Calu3 (cell line): ENCODE measurements around the gene SEMA3E. TPM values are rescaled to one million over a fixed set of nuclear protein-coding genes. Genes with fewer than 3 reads are reported as not detected.

Experiments used
- BruUV-seq: library from RNA; stranded (reverse); fragments of 400-500 nt; replicated peaks from 2 replicates; lab custom pipeline; 2021; lab: Mats Ljungman, UMichigan
- CTCF ChIA-PET: fragments of 300-600 bp; sonication (Branson Sonifier 250); formaldehyde crosslinking; loops from one replicate; lab custom pipeline; 2022; ENCODE audit warnings: antibody characterized with exemption; lab: Charles Lee
- DNase-seq: peaks from one replicate; pipeline ENCODE4 v3.0.0; 2022
- H3K27ac Mint-ChIP-seq: one replicate; pipeline ENCODE4 v1.8.0; 2022; ENCODE audit warnings: mixed read lengths; ENCODE audit not compliant: unreplicated experiment
- H3K27me3 Mint-ChIP-seq: one replicate; pipeline ENCODE4 v1.8.0; 2022; ENCODE audit warnings: mixed read lengths; ENCODE audit not compliant: unreplicated experiment
- H3K36me3 Mint-ChIP-seq: one replicate; pipeline ENCODE4 v1.8.0; 2022; ENCODE audit warnings: mild to moderate bottlenecking, moderate library complexity, mixed read lengths; ENCODE audit not compliant: insufficient read depth, unreplicated experiment
- H3K4me1 Mint-ChIP-seq: one replicate; pipeline ENCODE4 v1.8.0; 2022; ENCODE audit warnings: mild to moderate bottlenecking, low read depth, mixed read lengths; ENCODE audit not compliant: unreplicated experiment
- H3K4me3 Mint-ChIP-seq: one replicate; pipeline ENCODE4 v1.8.0; 2022; ENCODE audit warnings: mild to moderate bottlenecking, low read depth, moderate library complexity, mixed read lengths; ENCODE audit not compliant: unreplicated experiment
- H3K9me3 Mint-ChIP-seq: one replicate; pipeline ENCODE4 v1.8.0; 2022; ENCODE audit warnings: low read depth, mixed read lengths; ENCODE audit not compliant: unreplicated experiment
- CTCF ChIP-seq: fragments of 200-600 bp; IDR thresholded peaks from one replicate; pipeline ENCODE4 v1.8.0; 2022; ENCODE audit warnings: antibody characterized with exemption; ENCODE audit not compliant: unreplicated experiment
- intact Hi-C: fragments of 100-400 bp; cut with micrococcal nuclease; formaldehyde crosslinking; loops from one replicate; pipeline ENCODE4 v1.10.0; 2022; ENCODE audit not compliant: unreplicated experiment
- total RNA-seq: library from RNA; stranded (reverse); gene quantifications from 2 replicates; pipeline ENCODE4 v1.2.3, GENCODE V29; 2022

SEMA3E gene
- total RNA-seq, 1 experiment from 2014 or later: 24.4 TPM

GRCh38 chr7:83547526-83547925, 101.4 kb downstream of the SEMA3E start:
- Mint-ChIP-seq H3K9me3 (no peaks in the 10 kb centered on the region), H3K27ac (peak overlapping the region; percentile 90), H3K4me3 (peak overlapping the region; percentile 4), H3K36me3 (peaks cover 10% of the 10 kb centered on the region), H3K27me3 (no peaks in the 10 kb centered on the region), H3K4me1 (peaks cover 37% of the 10 kb centered on the region)
- no TSS peak for BruUV-seq
- no peak for TF ChIP-seq CTCF
- peak; percentile 74 for DNase-seq
- CTCF ChIA-PET: no interaction called here
- intact Hi-C loops: loop anchor here (2.0 kb wide), 1 partner anchor 101 kb away; the partner anchor contains the start of gene SEMA3E

DNA sequence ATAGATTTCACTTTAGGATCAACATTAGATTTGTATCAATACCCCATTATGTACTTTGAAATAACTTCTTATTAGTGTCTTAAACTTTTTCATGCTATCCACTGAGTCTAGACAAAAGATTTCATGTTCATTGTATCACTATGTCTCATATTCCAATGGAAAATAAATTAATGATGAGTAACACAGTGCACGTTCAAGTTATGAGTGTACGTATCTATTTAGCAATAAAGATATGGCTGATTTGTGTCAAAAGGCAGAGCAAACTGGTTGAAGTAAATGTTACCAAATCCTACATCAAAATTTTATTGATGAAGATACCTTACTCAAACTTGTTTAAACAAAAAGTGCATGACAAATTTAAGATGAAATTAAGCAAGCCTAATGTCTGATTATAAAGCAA, 102.4 kb downstream of the SEMA3E start:
- peaks cover 38% of the 10 kb centered on the region for H3K4me1 Mint-ChIP-seq
- no peaks in the 10 kb centered on the region for H3K27me3 Mint-ChIP-seq
- no peak for DNase-seq
- H3K4me3 Mint-ChIP-seq: no peak overlapping the region
- H3K9me3 Mint-ChIP-seq: no peaks in the 10 kb centered on the region
- TF ChIP-seq CTCF: no peak
- CTCF ChIA-PET: no interaction called here
- BruUV-seq: no TSS peak
- H3K27ac Mint-ChIP-seq: peak overlapping the region; percentile 90
- intact Hi-C loops: loop anchor here (2.0 kb wide), 1 partner anchor 102 kb away; the partner anchor contains the start of gene SEMA3E
- peaks cover 10% of the 10 kb centered on the region for H3K36me3 Mint-ChIP-seq

GRCh38 chr7:83541187-83541960, 107.6 kb downstream of the SEMA3E start:
- no peak for TF ChIP-seq CTCF
- no peak overlapping the region for H3K4me3 Mint-ChIP-seq
- no peaks in the 10 kb centered on the region for H3K36me3 Mint-ChIP-seq
- H3K27me3 Mint-ChIP-seq: no peaks in the 10 kb centered on the region
- no peak overlapping the region for H3K27ac Mint-ChIP-seq
- intact Hi-C loops: no loop called here
- no TSS peak for BruUV-seq
- peaks cover 31% of the 10 kb centered on the region for H3K4me1 Mint-ChIP-seq
- CTCF ChIA-PET: no interaction called here
- DNase-seq: no peak
- H3K9me3 Mint-ChIP-seq: peaks cover 2% of the 10 kb centered on the region

DNA sequence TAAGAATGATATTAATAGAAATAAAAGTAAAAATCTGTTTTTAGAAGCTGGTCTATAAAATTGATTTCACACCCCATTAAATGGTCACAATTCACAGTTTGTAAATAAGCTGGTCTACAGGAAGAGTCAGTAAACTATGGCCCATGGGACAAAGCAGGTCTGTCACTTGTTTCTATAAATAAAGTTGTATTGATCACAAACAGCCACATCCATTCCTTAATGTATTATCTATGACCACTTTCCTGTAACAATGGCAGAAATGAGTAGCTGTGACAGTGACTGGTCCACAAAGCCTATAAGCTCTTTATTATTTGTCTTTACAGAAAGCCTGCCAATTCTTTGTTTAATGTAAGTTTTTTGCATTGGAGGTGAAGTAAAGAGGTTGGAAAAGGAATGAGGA, 114.5 kb downstream of the SEMA3E start:
- intact Hi-C loops: no loop called here
- BruUV-seq: no TSS peak
- no peaks in the 10 kb centered on the region for H3K27me3 Mint-ChIP-seq
- no peak overlapping the region for H3K4me3 Mint-ChIP-seq
- peaks cover under 1% of the 10 kb centered on the region for H3K9me3 Mint-ChIP-seq
- CTCF ChIA-PET: no interaction called here
- no peak for DNase-seq
- no peak for TF ChIP-seq CTCF
- no peak overlapping the region for H3K27ac Mint-ChIP-seq
- peaks cover 37% of the 10 kb centered on the region for H3K4me1 Mint-ChIP-seq
- no peaks in the 10 kb centered on the region for H3K36me3 Mint-ChIP-seq
